ENCODE data around the gene HPS5. TPM values are rescaled to one million over a fixed set of nuclear protein-coding genes. Genes with fewer than 3 reads are reported as not detected.

The HPS5 gene
- total RNA-seq, 2 experiments from 2014 or later: 16.0 to 17.2 TPM

DNA sequence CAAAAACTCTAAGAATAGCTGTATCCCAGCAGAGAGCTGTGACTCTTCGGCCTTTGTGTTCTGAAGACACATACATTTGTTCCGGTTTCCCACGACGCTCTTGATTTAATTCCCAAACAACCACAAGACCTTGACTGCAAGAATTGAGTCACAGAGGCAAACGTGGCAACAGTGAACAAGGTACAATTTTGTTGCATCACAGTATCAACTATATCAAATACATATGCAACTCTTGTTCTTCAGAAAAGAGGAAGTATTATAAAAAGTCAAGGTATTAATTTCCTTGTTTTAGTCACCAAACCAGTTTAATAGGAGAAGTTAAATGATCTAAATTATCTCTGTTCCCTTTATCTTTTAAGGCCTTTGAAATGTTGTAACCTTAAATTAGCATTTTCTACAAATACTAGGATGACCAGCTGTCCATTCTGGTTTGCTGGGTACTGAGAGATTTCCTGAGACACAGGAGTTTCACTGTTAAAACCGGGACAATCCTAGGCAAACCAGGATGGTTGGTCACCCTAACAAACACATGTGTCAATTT lies 11.1 kb downstream of the HPS5 start:
- ATAC-seq: no peak
- intact Hi-C loops (cut with micrococcal nuclease): no loop called here
- Mint-ChIP-seq H3K27ac (no peak overlapping the region), H3K36me3 (ENCODE audit: low read depth) (peaks cover 26% of the 10 kb centered on the region), H3K9me3 (no peaks in the 10 kb centered on the region), H3K27me3 (no peaks in the 10 kb centered on the region), H3K4me1 (ENCODE audit: low read depth) (peaks cover 4% of the 10 kb centered on the region), H3K4me3 (no peak overlapping the region)
- ChIA-PET CTCF (interaction anchor here (0.9 to 1.2 kb wide), 2 partner anchors 67 to 195 kb away, joined by 3 to 4 read pairs; no protein-coding TSS in a partner anchor), POLR2A (interaction anchor here (2.4 kb wide), 1 partner anchor 11 kb away, joined by 11 read pairs; the partner anchor contains the start of genes GTF2H1 and HPS5)
- TF ChIP-seq, protein P1, sequence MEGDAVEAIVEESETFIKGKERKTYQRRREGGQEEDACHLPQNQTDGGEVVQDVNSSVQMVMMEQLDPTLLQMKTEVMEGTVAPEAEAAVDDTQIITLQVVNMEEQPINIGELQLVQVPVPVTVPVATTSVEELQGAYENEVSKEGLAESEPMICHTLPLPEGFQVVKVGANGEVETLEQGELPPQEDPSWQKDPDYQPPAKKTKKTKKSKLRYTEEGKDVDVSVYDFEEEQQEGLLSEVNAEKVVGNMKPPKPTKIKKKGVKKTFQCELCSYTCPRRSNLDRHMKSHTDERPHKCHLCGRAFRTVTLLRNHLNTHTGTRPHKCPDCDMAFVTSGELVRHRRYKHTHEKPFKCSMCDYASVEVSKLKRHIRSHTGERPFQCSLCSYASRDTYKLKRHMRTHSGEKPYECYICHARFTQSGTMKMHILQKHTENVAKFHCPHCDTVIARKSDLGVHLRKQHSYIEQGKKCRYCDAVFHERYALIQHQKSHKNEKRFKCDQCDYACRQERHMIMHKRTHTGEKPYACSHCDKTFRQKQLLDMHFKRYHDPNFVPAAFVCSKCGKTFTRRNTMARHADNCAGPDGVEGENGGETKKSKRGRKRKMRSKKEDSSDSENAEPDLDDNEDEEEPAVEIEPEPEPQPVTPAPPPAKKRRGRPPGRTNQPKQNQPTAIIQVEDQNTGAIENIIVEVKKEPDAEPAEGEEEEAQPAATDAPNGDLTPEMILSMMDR (IDR thresholded peaks at IDR 0.05): no peak
- DNase-seq: no peak

DNA sequence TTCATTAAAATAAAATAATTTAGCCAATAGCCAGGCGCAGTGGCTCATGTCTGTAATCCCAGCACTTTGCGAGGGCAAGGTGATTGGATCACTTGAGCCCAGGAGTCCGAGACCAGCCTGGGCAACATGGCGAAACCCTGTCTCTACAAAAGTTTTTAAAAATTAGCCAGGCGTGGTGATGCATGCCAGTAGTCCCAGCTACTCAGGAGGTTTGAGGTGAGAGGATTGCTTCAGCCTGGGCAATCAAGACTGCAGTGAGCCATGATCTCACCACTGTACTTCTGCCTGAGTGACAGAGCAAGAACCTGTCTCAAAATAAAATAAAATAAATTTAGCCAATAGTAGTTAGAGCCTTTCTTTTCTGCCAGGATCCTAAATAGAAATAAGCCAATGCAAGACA lies 12.2 kb downstream of the HPS5 start:
- no peak for ATAC-seq
- TF ChIP-seq, protein P1 (IDR thresholded peaks at IDR 0.05): no peak
- CTCF ChIA-PET: no interaction called here
- Mint-ChIP-seq H3K9me3 (no peaks in the 10 kb centered on the region), H3K27me3 (no peaks in the 10 kb centered on the region), H3K4me3 (no peak overlapping the region), H3K27ac (no peak overlapping the region), H3K36me3 (ENCODE audit: low read depth) (peaks cover 28% of the 10 kb centered on the region), H3K4me1 (ENCODE audit: low read depth) (peaks cover 2% of the 10 kb centered on the region)
- DNase-seq: no peak
- POLR2A ChIA-PET: no interaction called here
- intact Hi-C loops (cut with micrococcal nuclease): no loop called here

DNA sequence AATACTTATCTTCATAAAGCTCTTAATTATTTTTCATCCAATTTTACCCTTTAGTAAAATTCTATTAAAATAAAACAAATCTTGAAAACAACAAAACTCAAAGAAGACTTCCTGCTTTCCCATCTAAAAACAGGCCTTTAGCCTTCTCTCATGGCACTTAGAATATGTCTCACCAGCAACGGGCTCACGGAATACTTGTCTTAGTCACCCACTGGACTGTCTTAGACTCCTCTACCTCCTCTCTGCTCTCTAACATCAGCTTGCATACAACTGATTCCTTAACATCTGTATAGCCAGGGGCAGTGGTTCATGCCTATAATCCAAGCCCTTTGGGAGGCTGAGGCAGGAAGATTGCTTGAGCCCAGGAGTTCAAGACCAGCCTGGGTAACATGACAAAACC lies 13.7 kb downstream of the HPS5 start:
- ATAC-seq (no peak), DNase-seq (no peak)
- Mint-ChIP-seq H3K9me3 (no peaks in the 10 kb centered on the region), H3K27me3 (no peaks in the 10 kb centered on the region), H3K4me1 (ENCODE audit: low read depth) (peaks cover 2% of the 10 kb centered on the region), H3K36me3 (ENCODE audit: low read depth) (peaks cover 28% of the 10 kb centered on the region), H3K27ac (no peak overlapping the region), H3K4me3 (no peak overlapping the region)
- intact Hi-C loops (cut with micrococcal nuclease): no loop called here
- CTCF ChIA-PET: interaction anchor here (1.0 to 1.7 kb wide), 4 partner anchors 13 to 202 kb away, joined by 3 to 4 read pairs (median 3); partner anchors contain the start of gene SAAL1
- POLR2A ChIA-PET: no interaction called here
- TF ChIP-seq, protein P1 (IDR thresholded peaks at IDR 0.05): no peak

DNA sequence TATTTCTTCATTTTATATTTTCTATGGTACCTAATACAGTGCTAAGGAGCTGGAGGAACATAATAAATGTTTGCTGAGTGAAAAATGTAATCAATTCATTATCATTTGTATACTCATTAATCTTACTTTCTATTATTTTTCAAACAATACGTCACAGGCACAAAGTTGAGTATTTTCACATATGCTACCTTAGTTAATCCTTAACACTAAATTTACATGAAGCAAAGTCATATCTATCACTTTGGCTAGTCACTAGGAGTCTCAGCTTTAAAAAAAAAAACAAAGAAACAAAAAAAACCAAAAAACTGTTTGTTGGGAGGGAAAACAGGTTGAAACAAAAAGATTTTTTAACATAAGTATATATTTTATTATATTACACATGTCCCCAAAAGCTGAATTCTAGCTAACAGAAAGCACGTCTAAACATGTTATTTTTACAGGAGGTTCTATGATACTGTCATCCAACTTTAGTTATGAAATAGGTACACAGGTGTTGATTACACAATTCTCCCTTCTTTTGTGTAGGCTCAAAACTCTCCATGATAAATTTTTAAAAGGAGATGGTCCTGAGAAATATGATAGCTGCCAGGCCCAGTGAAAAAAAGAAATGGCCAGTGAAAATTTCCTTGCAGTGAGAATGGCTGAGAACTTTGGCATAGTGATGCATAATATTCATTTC lies 14.3 kb downstream of the HPS5 start:
- ChIA-PET POLR2A (interaction anchor here (0.8 kb wide), 1 partner anchor 14 kb away, joined by 3 read pairs; the partner anchor contains the start of gene HPS5), CTCF (interaction anchor here (1.0 to 1.7 kb wide), 4 partner anchors 12 to 201 kb away, joined by 3 to 4 read pairs (median 3); partner anchors contain the start of gene SAAL1)
- no peak for ATAC-seq
- Mint-ChIP-seq H3K4me1 (ENCODE audit: low read depth) (peaks cover 2% of the 10 kb centered on the region), H3K9me3 (no peaks in the 10 kb centered on the region), H3K27me3 (no peaks in the 10 kb centered on the region), H3K4me3 (no peak overlapping the region), H3K36me3 (ENCODE audit: low read depth) (peaks cover 28% of the 10 kb centered on the region), H3K27ac (no peak overlapping the region)
- intact Hi-C loops (cut with micrococcal nuclease): no loop called here
- TF ChIP-seq, protein P1 (IDR thresholded peaks at IDR 0.05): no peak
- DNase-seq: no peak

DNA sequence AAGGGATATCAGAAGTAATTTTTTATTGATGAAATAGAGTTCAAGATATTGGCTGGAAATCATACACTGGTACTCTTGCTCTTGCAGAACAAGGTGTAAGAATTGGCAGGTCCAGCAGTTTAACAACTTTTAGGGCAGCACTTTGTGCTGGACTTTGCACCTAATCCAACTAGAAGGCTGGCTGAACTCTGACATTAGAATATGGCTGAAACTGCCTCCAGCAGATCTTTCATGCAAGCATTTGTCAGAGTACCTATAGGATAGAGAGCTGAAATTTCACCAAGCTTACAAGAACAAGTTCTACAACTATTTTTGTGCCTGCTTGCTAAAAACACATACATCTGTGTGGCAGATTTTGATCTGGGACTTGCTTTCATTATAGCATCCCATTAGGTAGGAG lies 17.2 kb downstream of the HPS5 start:
- CTCF ChIA-PET: no interaction called here
- H3K36me3 Mint-ChIP-seq (ENCODE audit: low read depth): peaks cover 20% of the 10 kb centered on the region
- intact Hi-C loops (cut with micrococcal nuclease): no loop called here

More for the DNA sequence above, 17.2 kb downstream of the HPS5 start:
- no peak for ATAC-seq
- Mint-ChIP-seq H3K9me3 (no peaks in the 10 kb centered on the region), H3K4me1 (ENCODE audit: low read depth) (no peaks in the 10 kb centered on the region), H3K27ac (no peak overlapping the region), H3K4me3 (no peak overlapping the region), H3K27me3 (no peaks in the 10 kb centered on the region)
- TF ChIP-seq, protein P1 (IDR thresholded peaks at IDR 0.05): no peak
- POLR2A ChIA-PET: no interaction called here
- DNase-seq: no peak

Measured in activated CD8-positive, alpha-beta T cell treated with anti-CD3 and anti-CD28 coated beads for 36 hours (primary cell).